Skin of body (tissue), 2 donors: ENCODE results near the gene WNT11. TPM values are rescaled to one million over a fixed set of nuclear protein-coding genes. Genes with fewer than 3 reads are reported as not detected.

Experiments used
- DNase-seq: peaks from one replicate; lab custom pipeline; 2025; lab: John Stamatoyannopoulos, UW
- total RNA-seq: library from RNA; depleted of rRNA; stranded (reverse); fragments of >200 nt; gene quantifications from one replicate; pipeline ENCODE4 v1.2.3, GENCODE V29; 2014

WNT11 gene
- total RNA-seq, 1 donor from 2014 or later, result 33.0 TPM

DNA sequence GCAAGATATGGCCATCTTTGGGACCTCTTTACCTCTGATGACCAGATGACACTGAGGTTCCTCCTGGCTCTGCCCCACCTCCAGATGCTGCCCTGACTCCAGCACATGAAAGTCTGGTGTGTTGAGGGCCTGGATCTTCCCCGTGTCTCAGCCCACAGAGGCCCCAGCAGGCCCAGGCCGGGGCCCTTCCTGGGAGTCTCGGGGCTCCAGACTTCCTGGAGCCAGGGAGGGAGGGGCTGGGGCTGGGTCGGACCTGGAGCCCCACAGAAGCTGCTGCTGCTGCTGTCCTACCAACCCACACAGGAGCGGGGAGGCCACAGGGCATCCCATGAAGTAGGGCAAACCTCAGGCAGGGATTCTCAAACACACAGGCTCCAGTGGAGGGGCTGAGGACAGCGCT, 32.2 kb upstream of the WNT11 start:
- no peak for DNase-seq

DNA sequence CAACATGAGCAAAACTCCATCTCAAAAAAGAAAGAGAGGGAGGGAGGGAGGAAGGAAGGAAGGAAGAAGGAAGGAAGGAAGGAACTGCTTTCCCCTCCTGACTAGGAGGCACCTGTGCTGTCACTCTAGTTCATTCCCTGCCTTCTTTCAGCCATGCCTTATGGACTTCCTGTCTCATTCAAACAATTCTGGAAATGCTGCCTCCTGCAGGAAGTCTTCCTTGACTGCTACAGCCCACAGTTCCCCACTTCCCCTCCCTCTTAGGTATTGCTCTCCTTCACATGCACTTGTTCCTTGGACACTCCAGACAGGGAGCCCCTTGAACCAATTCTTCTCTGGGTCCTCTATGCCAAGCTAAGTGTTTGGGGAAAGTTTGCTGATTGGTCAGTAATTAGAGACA, 31.6 kb upstream of the WNT11 start:
- no peak for DNase-seq

DNA sequence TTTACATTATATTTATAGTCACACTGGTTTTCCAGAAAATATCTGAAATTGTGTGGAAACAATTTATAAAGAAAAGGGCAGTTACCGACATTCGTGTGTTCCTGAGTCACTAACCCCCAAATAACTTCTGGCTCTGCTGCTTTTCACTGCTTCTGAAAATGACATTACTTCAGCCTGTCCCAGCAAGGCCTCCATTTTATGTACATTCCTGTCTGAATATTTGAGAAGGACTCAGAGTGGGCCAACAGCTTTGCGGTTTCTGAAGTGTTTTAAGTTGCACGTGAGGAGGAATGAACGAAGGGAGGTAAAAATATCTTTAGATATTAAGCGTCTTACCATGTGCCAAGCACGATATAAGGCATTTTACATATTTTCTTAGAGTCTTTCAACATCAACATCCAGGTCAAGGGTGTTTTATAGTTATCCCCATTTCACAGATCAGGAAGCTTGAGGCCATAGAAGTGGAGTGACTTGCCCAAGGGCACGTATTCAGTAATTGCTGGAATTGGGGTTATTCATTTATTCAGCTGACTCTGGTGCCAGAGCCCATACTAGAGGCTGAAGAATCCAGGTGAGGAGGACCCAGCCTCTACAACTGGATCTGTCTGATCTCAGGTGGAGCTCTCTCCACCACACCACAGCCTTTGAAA, 30.8 kb upstream of the WNT11 start:
- peak; percentile 52 for DNase-seq

DNA sequence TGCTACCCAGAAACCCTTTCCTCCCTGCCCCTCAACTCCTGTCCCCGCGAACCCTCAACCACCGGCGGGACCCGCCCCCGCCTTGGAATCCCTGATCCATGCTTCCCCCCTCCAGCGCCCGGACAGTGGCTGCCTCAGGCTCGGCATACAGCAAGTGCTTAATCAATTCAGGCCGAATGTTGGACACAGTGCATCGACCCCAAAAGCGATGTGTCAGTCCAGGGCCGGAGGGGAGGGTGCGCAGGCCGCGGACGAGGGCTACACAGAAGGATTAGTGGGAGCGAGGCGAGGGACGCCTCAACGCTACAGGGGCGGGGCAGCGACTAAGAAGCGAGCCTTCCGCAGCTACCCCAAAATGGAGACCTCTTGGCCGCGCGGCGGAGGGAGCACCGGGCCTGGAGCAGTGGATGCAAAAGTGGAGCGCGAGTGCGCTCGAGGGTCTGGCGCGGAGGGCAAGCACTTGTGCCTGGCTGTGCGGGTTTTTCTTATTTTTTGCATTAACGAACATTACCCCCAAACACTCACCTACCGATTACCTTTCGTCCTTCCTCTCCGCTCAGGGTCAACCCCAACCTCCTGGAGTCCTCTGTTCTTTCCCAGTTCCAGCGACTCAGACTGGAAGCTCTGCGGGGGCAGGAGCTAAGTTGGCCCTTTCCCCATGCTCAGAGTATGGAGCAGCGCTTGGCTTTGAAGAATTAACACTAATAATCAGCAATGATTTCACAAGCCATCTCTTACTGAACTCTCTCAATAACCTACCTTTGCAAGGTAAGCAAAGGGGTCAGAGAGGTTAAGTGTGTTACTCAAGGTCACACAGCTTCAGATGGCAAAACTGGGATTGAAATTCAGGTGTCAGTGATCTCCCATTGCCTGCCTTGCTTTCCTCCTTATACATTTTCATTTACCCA, 30.0 kb upstream of the WNT11 start:
- DNase-seq, result peak; percentile 64

DNA sequence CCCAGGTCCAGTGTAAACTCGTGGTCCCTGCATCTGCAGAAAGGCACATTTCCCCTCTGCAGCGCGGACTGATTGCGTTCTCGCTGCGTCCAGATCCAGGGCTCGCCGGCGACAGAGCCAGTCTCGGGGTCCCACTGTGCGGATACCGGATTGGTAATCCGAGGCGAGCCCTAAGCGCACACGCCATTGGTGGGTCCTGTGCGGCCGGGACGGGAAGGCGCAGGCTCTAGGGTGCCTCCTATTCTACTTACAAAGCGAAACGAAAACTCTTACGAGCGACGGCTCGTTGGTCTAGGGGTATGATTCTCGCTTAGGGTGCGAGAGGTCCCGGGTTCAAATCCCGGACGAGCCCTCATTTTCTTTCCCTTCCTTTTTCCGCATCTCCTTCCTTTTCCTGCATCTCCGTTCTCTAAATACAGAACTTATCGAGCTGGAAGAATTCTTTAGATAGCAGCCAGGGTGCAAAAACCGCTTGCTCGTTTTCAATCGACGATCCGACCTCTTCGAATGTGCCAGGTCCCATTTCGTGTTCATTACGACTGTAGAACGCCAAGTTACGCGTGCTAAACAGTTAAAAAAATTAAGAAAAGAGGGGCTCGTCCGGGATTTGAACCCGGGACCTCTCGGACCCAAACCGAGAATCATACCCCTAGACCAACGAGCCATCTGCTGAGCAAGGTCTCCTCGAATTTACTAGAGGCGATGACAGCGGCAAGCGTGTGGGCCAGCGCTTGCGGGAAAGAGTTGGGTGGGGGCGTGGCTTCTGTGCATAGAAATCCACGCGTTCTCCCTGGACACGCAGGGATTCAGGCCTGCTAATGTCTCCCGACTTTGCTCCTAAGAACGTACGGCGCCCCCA, 29.2 kb upstream of the WNT11 start:
- peak; percentile 94 for DNase-seq

DNA sequence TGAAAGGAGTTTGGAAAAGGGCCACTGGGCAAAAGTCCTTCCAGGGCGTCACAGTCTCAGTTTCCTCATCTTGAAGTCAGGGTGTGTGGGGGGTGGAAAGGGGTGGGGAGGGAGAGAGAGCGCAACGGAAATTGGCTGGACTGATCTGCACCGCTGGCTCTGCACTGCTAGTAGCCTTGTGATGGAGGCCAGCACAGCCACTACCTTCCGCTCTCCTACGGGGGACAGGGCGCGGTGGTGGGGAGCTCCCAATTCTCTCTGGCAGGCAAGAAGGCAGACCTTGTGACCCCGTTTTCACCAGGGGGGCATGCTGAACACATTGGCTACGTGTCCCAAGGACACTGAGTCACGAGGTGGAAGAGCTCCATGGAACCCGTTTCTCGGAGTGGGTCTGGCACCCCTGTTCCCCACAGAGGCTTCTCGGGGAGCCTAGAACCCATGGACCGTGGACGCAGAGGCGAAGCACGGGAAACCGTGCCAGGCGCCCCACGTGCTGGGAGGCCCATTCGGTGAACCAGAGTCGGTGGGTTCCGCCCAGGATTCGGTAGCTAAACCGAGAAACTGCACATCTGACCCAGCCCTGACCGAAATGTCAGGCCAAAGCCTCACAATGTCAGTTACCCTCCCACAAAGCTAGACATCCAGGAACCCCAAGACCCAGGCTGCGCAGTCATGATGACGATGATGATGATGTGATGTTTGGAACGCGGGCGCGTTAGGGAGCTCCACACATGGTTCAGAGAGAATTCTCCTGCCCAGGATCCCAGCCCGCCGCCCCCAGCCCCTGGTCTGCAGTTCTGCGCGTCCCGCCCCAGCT, 28.3 kb upstream of the WNT11 start:
- peak; percentile 92 for DNase-seq

DNA sequence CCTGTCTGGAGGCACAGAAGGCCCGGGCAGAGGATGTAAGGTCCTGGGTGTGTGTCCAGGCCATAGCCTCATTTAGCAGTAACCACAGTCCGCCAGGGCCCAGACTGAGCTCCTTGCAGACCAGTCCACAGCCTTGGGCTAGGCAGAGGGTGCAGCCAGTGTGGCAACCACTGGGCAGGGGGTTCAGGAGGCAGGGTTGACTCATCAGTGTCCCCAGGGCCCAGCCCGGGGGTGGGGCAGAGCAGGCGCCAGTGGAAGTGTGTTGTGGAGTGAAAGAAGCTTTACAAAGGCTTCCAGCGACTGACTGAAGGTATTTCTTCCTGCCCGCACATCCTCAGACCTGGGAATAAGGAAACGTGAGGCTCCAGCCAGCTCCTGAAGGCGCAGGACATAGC, 27.7 kb upstream of the WNT11 start:
- DNase-seq, result no peak

DNA sequence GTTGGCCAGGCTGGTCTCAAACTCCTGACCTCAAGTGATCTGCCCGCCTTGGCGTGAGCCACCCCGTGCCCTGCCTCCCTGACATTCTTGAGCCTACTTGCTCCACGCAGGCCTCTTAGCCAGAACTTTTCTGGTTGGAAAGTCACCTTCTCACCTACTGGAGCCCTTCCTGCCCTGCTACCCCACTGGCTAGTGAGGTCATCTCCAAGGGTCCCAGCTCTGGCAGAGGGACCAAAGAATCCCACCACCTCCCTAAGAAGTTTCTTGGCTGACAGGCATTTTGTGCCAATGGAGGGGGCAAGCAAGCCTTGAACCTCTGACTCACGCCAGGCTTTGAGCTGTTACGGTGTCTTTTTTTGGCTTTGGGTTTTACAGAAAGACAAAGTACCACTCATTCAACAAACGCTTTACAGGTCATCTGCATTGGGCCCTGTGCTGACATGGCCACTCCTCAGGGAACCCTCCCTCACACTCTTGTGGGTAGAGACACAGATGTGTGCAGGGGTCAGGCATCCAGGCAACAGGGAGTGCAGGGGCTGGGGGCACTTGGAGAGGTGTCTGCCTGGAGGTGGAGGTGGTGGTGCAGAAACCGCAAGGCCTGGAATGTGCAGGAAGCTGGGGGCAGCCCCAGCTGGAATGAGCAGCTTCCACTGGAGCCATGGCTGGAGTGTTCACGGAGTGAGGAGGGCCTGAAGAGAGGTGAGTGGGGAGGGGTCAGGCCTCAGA, 27.1 kb upstream of the WNT11 start:
- no peak for DNase-seq

DNA sequence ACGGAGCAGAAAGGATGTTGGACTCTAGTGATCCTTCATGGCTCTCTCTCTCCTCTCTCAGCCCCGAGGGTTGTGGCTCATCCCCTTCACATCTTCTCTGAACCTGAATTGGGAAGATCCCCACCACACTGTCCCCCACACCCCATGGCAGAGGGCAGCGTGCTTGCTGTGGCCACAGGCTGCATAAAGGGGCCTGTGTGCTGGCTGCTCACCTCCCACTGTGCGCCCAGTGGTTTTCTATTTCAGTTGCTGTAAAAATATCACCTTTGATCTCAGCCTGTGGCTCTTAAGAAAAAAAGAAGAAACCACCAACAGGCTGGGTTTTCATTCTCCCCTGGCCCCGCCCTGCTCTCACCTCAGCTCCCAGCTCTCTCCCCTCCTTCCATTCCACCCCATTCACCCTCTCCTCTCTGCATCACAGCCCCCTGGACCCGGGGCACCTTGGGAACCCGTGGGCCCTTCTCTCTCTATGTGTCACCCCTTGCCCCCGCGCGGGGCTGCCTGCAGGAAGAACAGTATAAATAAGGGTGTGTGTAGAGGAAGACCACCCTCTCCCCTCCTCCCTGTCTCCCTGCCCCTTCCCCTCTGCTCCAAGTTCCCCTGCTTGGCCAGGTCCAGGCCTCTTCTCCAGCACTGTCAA, 25.8 kb upstream of the WNT11 start:
- no peak for DNase-seq

DNA sequence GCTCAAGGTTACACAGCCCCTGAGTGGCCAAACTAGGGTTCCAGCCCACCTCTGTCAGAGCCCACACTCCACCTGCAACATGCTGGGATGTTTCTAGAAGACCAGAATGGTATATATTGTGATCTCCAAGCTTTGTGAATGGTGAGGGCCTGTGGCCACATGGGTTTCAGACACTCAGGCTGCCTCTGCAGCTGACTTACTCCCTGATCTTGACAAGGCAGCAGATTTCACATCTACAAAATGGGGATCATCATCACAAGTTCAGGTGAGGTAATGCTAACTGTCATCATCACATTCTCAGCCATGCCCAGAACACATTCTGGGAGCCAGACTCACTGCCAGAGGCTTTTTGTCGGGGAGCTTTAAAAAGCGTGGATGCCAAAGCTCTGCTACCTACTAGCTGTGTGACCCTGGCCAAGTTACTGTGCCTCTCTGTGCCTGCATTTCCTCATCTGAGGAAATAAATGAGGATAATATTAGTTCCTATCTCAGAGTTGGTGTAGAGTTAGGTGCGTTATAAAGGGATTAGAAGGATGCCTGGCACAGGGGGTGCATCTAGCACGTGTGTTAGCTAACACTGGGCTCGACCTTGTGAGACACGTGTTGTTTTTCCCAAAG, 24.9 kb upstream of the WNT11 start:
- no peak for DNase-seq

DNA sequence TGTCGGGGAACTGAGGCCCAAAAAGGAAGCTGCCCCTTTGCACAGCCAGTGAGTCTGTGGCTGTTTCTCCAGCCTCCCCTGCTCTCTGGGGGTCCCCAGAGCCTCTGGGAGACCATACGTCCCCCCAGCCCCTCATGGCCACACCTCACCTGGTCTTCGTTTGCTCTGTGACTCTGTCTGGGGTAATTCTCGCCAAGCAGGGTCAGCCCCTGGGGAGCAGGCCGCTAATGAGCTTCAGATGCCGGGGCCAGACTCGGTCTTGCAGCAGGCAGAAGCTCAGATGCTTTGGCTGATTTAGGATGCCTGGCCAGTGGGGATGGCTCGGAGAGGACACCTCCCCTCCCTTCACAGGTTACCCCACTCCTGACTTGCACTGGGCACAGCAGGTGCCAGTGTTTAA, 24.1 kb upstream of the WNT11 start:
- no peak for DNase-seq

DNA sequence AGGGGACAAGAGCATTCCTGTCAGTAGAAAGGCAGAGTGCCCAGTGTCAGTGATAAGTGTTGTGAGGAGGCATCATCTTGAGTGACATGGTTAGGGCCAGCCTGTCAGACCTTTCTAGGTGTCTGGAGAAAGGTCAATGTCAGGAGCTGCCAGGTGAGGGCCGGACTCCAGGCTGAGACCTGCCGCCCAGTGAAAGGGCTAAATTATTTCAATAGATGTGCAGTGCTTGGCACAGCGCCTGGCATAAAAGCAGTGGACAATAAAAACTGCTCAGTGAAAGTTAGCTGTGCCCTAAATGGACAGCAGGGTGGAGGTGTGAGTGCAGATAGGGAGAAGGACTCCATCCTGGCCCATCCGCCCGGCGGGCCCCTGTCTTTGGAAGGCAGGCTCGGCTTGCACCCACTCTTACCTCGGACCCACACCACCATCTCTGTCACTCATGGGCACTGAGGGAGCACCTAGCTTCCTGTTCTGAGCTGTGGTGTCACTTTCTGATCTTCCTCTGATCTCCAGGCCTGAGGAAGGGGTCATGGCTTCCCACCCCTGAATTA, 23.5 kb upstream of the WNT11 start:
- DNase-seq, result no peak

DNA sequence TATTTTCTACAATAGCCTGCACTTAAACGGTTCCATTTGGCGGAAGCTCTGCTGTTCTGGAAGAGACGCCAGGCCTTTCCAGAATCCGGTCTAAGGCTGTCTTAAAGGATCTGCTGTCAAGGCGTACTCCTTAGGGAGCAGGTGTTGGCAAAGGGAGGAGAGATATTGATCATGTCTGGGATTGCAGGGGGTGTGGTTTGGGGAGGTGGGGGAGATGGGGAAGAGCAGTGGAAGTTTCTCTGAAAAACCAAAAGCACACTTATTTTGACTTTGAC, 22.5 kb upstream of the WNT11 start:
- peak; percentile 66 for DNase-seq

DNA sequence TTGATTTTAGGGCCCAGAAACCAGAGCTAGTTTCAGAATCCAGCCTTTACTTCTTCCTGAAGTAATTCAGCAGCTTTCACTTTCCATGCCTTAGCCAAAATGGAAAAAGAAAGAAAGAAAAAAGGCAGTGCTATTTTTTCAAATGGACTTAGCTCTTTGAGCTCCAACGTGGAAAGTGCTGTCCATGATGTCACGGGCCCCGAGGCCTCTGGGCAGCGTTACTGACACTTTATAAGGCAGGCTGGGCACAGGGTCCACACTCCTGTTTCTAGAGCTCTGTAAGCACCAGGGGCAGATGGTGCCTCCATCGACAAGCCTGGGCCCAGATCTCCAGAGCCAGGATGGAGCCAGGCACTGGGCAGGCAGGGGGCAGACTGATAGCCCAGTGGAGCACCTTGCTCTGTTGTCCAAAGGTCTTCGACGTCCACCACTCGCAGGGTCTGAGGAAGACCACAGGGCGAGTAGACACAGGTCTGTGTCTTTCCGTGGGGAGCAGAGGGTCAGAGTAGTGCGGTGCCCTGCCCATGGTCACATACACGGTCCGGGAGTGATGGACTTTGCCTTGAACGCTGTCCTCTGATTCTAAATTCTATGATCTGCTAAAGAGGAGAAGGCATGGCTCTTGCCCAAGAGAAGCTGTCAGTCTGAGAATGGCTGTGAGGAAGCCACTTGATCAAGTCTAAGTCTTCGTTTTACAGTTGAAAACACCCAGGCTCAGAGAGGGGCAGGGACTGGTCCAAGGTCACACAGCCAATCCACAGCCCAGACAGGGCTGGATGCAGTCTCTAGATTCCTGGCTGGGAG, 22.0 kb upstream of the WNT11 start:
- DNase-seq, result no peak

DNA sequence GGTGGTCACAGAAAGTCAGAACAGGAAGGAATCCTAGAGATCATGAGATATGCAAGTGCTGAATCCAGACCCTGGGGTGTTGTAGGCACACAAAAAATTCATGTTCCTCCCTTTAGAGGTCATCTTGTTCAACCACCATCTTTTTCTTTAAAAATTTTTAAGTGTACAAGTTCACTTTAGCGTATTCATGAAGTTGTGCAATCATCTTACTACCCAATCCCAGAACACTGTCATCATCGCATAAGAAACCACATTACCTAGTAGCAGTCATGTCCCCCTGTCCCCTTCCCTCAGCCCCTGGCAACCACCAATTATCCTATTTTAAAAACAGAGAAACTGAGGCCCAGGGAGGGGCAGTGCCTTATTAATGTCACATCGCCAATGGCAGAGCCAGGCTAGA, 20.3 kb upstream of the WNT11 start:
- no peak for DNase-seq

DNA sequence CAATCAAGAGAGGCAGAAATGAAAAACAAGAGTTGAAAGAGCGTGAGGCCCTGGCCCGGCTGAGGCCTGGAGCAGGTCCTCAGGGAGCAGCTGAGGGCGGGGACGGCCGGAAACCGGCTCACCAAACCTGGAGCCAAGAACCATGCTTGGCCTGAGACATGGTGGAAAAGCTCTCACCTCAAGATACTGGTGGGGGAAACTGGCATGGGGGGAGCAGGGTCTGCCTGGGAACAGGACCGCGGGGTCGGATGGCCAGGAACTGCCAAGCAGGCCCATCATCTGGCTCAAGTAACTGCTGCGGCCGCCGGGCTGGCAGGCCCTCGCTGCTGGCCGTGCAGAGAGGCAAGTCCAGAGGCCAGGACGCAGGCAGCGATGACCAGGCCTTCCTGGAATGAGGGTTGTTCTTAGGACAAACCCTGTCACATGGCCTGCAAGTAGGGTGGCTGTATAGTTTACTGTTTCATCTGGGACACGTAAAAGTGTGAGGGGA, 18.9 kb upstream of the WNT11 start:
- DNase-seq, result no peak

DNA sequence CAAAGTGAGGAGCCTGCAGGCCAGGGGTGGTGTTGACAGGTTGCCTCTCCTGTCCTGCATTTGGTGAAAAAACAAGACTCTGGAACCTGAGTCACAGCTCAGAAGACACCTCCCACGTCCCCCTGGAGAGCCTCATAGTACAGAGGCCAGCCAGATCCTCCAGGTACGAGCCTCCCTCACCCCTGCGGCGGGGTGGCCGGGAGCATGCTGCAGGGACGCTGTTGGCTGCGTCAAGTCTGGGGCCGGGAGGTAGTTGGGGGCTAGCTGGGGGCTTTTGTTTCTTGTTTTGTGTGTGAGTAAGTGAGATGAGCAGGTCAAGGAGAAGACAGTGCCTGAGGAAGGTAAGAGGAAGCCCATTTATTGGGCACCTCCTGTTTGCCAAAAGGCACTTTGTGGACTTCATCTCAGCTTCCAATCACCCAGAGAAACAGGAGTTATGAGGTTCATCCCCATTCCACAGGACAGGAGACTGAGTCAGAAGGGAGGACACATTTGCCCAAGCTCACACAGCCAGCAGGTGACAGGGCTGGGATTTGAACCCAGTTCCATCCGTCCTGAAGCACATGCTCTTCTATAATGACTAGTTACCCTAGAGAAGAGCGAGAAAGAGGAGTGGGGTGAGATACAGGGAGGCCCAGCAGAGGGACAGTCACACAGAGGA, 18.3 kb upstream of the WNT11 start:
- DNase-seq, result no peak

DNA sequence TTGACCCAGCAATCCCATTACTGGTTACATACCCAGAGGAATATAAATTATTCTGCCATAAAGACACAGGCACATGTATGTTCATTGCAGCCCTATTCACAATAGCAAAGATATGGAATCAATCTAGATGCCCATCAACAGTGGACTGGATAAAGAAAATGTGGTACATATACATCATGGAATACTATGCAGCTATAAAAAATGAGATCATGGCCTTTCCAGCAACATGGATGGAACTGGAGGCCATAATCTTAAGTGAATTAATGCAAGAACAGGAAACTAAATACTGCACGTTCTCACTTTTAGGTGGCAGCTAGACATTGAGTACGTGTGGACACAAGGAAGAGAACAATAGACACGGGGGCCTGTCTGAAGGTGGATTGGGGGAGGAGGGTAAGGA, 15.1 kb upstream of the WNT11 start:
- no peak for DNase-seq
